Sigmoid colon (tissue), 7 donors: ENCODE data around the gene CAPN12. TPM values are rescaled to one million over a fixed set of nuclear protein-coding genes. Genes with fewer than 3 reads are reported as not detected.

Experiments used
- DNase-seq: peaks from one replicate; pipeline ENCODE4 v3.0.0-alpha.2; 2019
- H3K27ac ChIP-seq, 4 donors: fragments of 200-600 bp; sonication (generic); one replicate each; pipeline ENCODE4 v1.5.1; 2016 to 2019; ENCODE audit warnings: mild to moderate bottlenecking in 1 of 4
- H3K27me3 ChIP-seq, 3 donors: fragments of 200-600 bp; sonication (generic); one replicate each; pipeline ENCODE4 v1.5.1; 2019; ENCODE audit warnings: mild to moderate bottlenecking in 1 of 3
- H3K36me3 ChIP-seq, 4 donors: fragments of 200-600 bp; sonication (generic); one replicate each; pipeline ENCODE4 v1.5.1; 2016 to 2019
- H3K4me1 ChIP-seq, 4 donors: fragments of 200-600 bp; sonication (generic); one replicate each; pipeline ENCODE4 v1.5.1; 2017 to 2019
- H3K4me3 ChIP-seq, 4 donors: fragments of 200-600 bp; sonication (generic); one replicate each; pipeline ENCODE4 v1.5.1; 2017 to 2019; ENCODE audit warnings: mild to moderate bottlenecking in 2 of 4, moderate library complexity in 1 of 4
- H3K9me3 ChIP-seq, 4 donors: fragments of 200-600 bp in 3 of 4; sonication (generic) in 3 of 4; one replicate each; pipeline versions ENCODE4 v1.5.1 to v1.6.1; 2013 to 2019
- EP300 ChIP-seq, 4 donors: sonication (generic); formaldehyde crosslinking; IDR thresholded peaks; one replicate each; pipeline ENCODE4 v1.6.1; 2017; ENCODE audit warnings: antibody characterized with exemption in 4 of 4
- POLR2A ChIP-seq, 2 donors: fragments of 450-650 bp; IDR thresholded peaks; one replicate each; pipeline ENCODE4 v1.6.1; 2016; ENCODE audit warnings: antibody characterized with exemption in 2 of 2, mild to moderate bottlenecking in 2 of 2, moderate library complexity in 2 of 2
- POLR2AphosphoS5 ChIP-seq, 4 donors: sonication (generic); formaldehyde crosslinking; IDR thresholded peaks; one replicate each; pipeline ENCODE4 v1.6.1; 2017; ENCODE audit warnings: antibody characterized with exemption in 4 of 4
- WGBS, 2 donors: extraction: QIAGEN DNeasy Blood & Tissue Kit; methylation state at CpG; one replicate each; pipeline ENCODE4 v1.1.7; 2013; 5-methylcytosine and 5-hydroxymethylcytosine counted together
- intact Hi-C: fragments of 100-400 bp; cut with DNase I; formaldehyde crosslinking; loops from one replicate; pipeline ENCODE4 v1.15.1; 2023
- polyA plus RNA-seq, 3 donors: library from polyadenylated mRNA; stranded (reverse); fragments of 200-250 nt; gene quantifications; one replicate each; pipeline ENCODE4 v1.2.3, GENCODE V29; 2013
- total RNA-seq, 4 donors: library from RNA; depleted of rRNA; stranded (reverse); fragments of >200 nt; gene quantifications; one replicate each; pipeline ENCODE4 v1.1.0, GENCODE V29; 2016
- TF ChIP-seq, protein P1 (sequence below), 4 experiments: fragments of 450-650 bp in 3 of 4; fragments of 200-600 bp in 1 of 4; IDR thresholded peaks; one replicate each; pipeline ENCODE4 v1.5.1; 2016 to 2019; ENCODE audit warnings: antibody characterized with exemption in 4 of 4, mild to moderate bottlenecking in 3 of 4, moderate library complexity in 2 of 4
- donor health status: healthy with polysubstance abuse.
- donor health status: Bipolar disorder and iron deficiency.
- donor health status: healthy.

CAPN12 gene
- total and polyA plus RNA-seq, 7 donors: 0.33 to 14.3 (median 4.2) TPM; not detected in 1

- Histone ChIP-seq H3K4me1 (no peaks in the 10 kb centered on the region), H3K36me3 (no peaks in the 10 kb centered on the region), H3K27ac (no peak overlapping the region), H3K9me3 (no peaks in the 10 kb centered on the region), H3K4me3 (no peak overlapping the region), H3K27me3 (no peaks in the 10 kb centered on the region)
- TF ChIP-seq, protein P1, sequence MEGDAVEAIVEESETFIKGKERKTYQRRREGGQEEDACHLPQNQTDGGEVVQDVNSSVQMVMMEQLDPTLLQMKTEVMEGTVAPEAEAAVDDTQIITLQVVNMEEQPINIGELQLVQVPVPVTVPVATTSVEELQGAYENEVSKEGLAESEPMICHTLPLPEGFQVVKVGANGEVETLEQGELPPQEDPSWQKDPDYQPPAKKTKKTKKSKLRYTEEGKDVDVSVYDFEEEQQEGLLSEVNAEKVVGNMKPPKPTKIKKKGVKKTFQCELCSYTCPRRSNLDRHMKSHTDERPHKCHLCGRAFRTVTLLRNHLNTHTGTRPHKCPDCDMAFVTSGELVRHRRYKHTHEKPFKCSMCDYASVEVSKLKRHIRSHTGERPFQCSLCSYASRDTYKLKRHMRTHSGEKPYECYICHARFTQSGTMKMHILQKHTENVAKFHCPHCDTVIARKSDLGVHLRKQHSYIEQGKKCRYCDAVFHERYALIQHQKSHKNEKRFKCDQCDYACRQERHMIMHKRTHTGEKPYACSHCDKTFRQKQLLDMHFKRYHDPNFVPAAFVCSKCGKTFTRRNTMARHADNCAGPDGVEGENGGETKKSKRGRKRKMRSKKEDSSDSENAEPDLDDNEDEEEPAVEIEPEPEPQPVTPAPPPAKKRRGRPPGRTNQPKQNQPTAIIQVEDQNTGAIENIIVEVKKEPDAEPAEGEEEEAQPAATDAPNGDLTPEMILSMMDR (IDR thresholded peaks at IDR 0.05): no peak
- no peak for TF ChIP-seq POLR2AphosphoS5 (IDR thresholded peaks at IDR 0.05)
- TF ChIP-seq EP300 (IDR thresholded peaks at IDR 0.05): no peak
- intact Hi-C loops: no loop called here
- no peak for DNase-seq
- 89 to 90% methylated on average over 6 of the region's 6 CpGs for WGBS, 2 donors
Measured at GRCh38 chr19:38742906-38743305, 1.4 kb downstream of the CAPN12 start.

GRCh38 chr19:38742296-38742695 lies 2.0 kb downstream of the CAPN12 start:
- Histone ChIP-seq H3K9me3 (no peaks in the 10 kb centered on the region), H3K4me3 (no peak overlapping the region), H3K27me3 (no peaks in the 10 kb centered on the region), H3K4me1 (peaks cover 0 to 1% (median under 1%) of the 10 kb centered on the region in 4 donors), H3K36me3 (no peaks in the 10 kb centered on the region), H3K27ac (no peak overlapping the region)
- DNase-seq: no peak
- TF ChIP-seq, protein P1 (IDR thresholded peaks at IDR 0.05): no peak
- TF ChIP-seq POLR2A (IDR thresholded peaks at IDR 0.05) (no peak), EP300 (IDR thresholded peaks at IDR 0.05) (no peak), POLR2AphosphoS5 (IDR thresholded peaks at IDR 0.05) (no peak)
- intact Hi-C loops: no loop called here
- 95 to 96% methylated on average over 9 of the region's 9 CpGs for WGBS, 2 donors

GRCh38 chr19:38741670-38742069 lies 2.6 kb downstream of the CAPN12 start:
- Histone ChIP-seq H3K4me3 (no peak overlapping the region), H3K27me3 (no peaks in the 10 kb centered on the region), H3K36me3 (no peaks in the 10 kb centered on the region), H3K9me3 (no peaks in the 10 kb centered on the region), H3K27ac (no peak overlapping the region), H3K4me1 (peaks cover 0 to 8% (median 4%) of the 10 kb centered on the region in 4 donors)
- TF ChIP-seq POLR2AphosphoS5 (IDR thresholded peaks at IDR 0.05): no peak
- no peak for TF ChIP-seq EP300 (IDR thresholded peaks at IDR 0.05)
- TF ChIP-seq, protein P1 (IDR thresholded peaks at IDR 0.05): no peak
- TF ChIP-seq POLR2A (IDR thresholded peaks at IDR 0.05): no peak
- WGBS, 2 donors: 97% methylated on average over 15 of the region's 15 CpGs
- intact Hi-C loops: no loop called here
- no peak for DNase-seq

DNA sequence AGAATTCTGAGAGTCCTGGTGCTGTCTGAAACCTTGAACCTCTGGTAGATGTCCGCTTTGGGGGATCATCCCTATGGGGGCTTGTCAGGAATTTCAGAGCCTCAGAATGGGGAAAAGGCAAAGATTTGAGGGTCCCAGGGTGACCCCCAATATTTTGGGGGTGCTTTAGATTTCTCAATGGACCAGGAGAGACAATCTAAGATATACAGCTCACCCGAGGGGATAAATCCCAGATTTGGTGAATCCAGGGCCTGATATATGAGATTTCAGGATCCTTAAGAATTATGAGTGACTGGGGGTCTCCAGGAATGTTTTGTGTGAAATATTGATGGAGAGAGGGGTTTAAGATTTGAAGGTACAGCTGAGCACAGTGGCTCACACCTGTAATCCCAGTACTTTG lies 3.3 kb downstream of the CAPN12 start:
- H3K36me3 ChIP-seq: no peaks in the 10 kb centered on the region
- intact Hi-C loops: no loop called here
- no peak overlapping the region for H3K4me3 ChIP-seq
- no peak overlapping the region for H3K27ac ChIP-seq
- TF ChIP-seq POLR2AphosphoS5 (IDR thresholded peaks at IDR 0.05): no peak
- no peak for TF ChIP-seq POLR2A (IDR thresholded peaks at IDR 0.05)
- no peak for TF ChIP-seq EP300 (IDR thresholded peaks at IDR 0.05)
- TF ChIP-seq, protein P1 (IDR thresholded peaks at IDR 0.05): no peak
- no peaks in the 10 kb centered on the region for H3K9me3 ChIP-seq
- DNase-seq: no peak
- peaks cover 0 to 15% (median 11%) of the 10 kb centered on the region in 4 donors for H3K4me1 ChIP-seq
- WGBS, 2 donors: 93 to 96% methylated on average over 2 of the region's 2 CpGs
- no peaks in the 10 kb centered on the region for H3K27me3 ChIP-seq

DNA sequence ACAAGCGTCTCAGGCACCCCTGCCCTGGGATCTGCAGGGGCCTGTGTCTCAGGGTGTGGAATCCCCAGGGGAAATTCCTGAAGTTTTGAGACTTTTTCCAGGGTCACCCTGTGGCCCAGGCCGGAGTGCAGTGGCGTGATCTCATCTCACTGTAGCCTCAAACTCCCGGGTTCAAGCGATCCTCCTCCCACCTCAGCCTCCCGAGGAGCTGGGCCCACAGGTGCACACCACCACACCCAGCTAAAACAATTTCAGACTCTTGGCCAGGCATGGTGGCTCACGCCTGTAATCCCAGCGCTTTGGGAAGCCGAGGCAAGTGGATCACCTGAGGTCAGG lies 4.0 kb downstream of the CAPN12 start:
- Histone ChIP-seq H3K27ac (no peak overlapping the region), H3K4me3 (no peak overlapping the region), H3K9me3 (no peaks in the 10 kb centered on the region), H3K36me3 (no peaks in the 10 kb centered on the region), H3K27me3 (no peaks in the 10 kb centered on the region), H3K4me1 (peaks cover 0 to 15% (median 12%) of the 10 kb centered on the region in 4 donors)
- intact Hi-C loops: no loop called here
- DNase-seq: no peak
- WGBS, 2 donors: 83 to 88% methylated on average over 9 of the region's 9 CpGs
- TF ChIP-seq POLR2AphosphoS5 (IDR thresholded peaks at IDR 0.05): no peak
- TF ChIP-seq, protein P1 (IDR thresholded peaks at IDR 0.05): no peak
- TF ChIP-seq POLR2A (IDR thresholded peaks at IDR 0.05): no peak
- no peak for TF ChIP-seq EP300 (IDR thresholded peaks at IDR 0.05)
